ENCODE data around the gene ACAA2. TPM values are rescaled to one million over a fixed set of nuclear protein-coding genes. Genes with fewer than 3 reads are reported as not detected.

The ACAA2 gene
- total RNA-seq, 1 donor from 2014 or later: 91.9 TPM

GRCh38 chr18:49778826-49779465 lies 34.4 kb downstream of the ACAA2 start:
- no peak overlapping the region for H3K9ac ChIP-seq
- Mint-ChIP-seq H3K36me3 (peaks cover 42% of the 10 kb centered on the region), H3K27ac (no peak overlapping the region), H3K4me1 (peaks cover 3% of the 10 kb centered on the region), H3K9me3 (peaks cover 26% of the 10 kb centered on the region), H3K4me3 (no peak overlapping the region), H3K27me3 (ENCODE audit: insufficient read depth, low read depth) (no peaks in the 10 kb centered on the region)
- H3F3A ChIP-seq (ENCODE audit: low read depth): no peaks in the 10 kb centered on the region
- H3K27ac ChIP-seq: no peak overlapping the region
- no peaks in the 10 kb centered on the region for H4K20me1 ChIP-seq (ENCODE audit: low read depth)
- no peak overlapping the region for H3K4me2 ChIP-seq
- no peaks in the 10 kb centered on the region for H3K9me3 ChIP-seq (ENCODE audit: low read depth)
- DNase-seq (ENCODE audit: low spot score): no peak
- H3K27me3 ChIP-seq: no peaks in the 10 kb centered on the region
- no peak overlapping the region for H2AFZ ChIP-seq (replicated peaks)
- peaks cover 4% of the 10 kb centered on the region for H3K36me3 ChIP-seq
- H3K4me1 ChIP-seq: no peaks in the 10 kb centered on the region
- TF ChIP-seq CTCF (IDR thresholded peaks at IDR 0.05) (no peak), EZH2phosphoT487 (IDR thresholded peaks at IDR 0.05) (no peak), EZH2 (IDR thresholded peaks at IDR 0.05) (no peak)
- no peak overlapping the region for H3K4me3 ChIP-seq
- H3K79me2 ChIP-seq (ENCODE audit: low read depth): no peaks in the 10 kb centered on the region

- Histone ChIP-seq H3K4me3 (no peak overlapping the region), H3K27me3 (no peaks in the 10 kb centered on the region), H3F3A (ENCODE audit: low read depth) (no peaks in the 10 kb centered on the region), H3K4me2 (no peak overlapping the region), H3K4me1 (no peaks in the 10 kb centered on the region), H3K36me3 (no peaks in the 10 kb centered on the region), H3K27ac (no peak overlapping the region), H4K20me1 (ENCODE audit: low read depth) (no peaks in the 10 kb centered on the region), H3K79me2 (ENCODE audit: low read depth) (no peaks in the 10 kb centered on the region), H2AFZ (replicated peaks) (no peak overlapping the region), H3K9me3 (ENCODE audit: low read depth) (no peaks in the 10 kb centered on the region), H3K9ac (no peak overlapping the region)
- Mint-ChIP-seq H3K27me3 (ENCODE audit: insufficient read depth, low read depth) (peaks cover 5% of the 10 kb centered on the region), H3K36me3 (no peaks in the 10 kb centered on the region), H3K27ac (no peak overlapping the region), H3K9me3 (no peaks in the 10 kb centered on the region), H3K4me3 (no peak overlapping the region), H3K4me1 (peaks cover 18% of the 10 kb centered on the region)
- DNase-seq (ENCODE audit: low spot score): no peak
- TF ChIP-seq EZH2 (IDR thresholded peaks at IDR 0.05) (no peak), CTCF (IDR thresholded peaks at IDR 0.05) (no peak), EZH2phosphoT487 (IDR thresholded peaks at IDR 0.05) (no peak)
Measured at GRCh38 chr18:49769047-49769728, 44.1 kb downstream of the ACAA2 start.

DNA sequence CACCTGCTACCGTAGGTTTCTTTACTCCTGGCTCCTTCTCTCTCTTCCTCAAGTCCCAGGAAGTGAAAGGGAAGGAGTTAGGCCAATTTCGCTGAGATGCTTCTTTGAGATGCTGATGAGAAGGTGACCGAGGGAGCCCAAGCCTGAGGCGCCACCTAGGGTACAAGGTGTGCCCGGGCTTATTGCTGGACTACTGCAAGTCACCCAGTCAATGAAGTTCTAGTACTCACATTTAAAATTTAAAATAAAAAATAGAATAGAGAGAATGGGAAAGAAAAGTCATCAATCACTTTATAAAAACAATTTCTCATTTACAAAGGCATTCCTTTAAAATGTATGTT lies 45.3 kb downstream of the ACAA2 start:
- H2AFZ ChIP-seq (replicated peaks): no peak overlapping the region
- H3K4me1 ChIP-seq: no peaks in the 10 kb centered on the region
- peak; percentile 85 for TF ChIP-seq CTCF (IDR thresholded peaks at IDR 0.05)
- no peak for TF ChIP-seq EZH2phosphoT487 (IDR thresholded peaks at IDR 0.05)
- DNase-seq (ENCODE audit: low spot score): peak; percentile 80
- H3K9me3 ChIP-seq (ENCODE audit: low read depth): no peaks in the 10 kb centered on the region
- no peak overlapping the region for H3K4me2 ChIP-seq
- peaks cover 18% of the 10 kb centered on the region for H3K4me1 Mint-ChIP-seq
- H3K36me3 ChIP-seq: no peaks in the 10 kb centered on the region
- no peak overlapping the region for H3K27ac Mint-ChIP-seq
- no peaks in the 10 kb centered on the region for H3K27me3 ChIP-seq
- no peaks in the 10 kb centered on the region for H3K79me2 ChIP-seq (ENCODE audit: low read depth)
- H3K27me3 Mint-ChIP-seq (ENCODE audit: insufficient read depth, low read depth): peaks cover 5% of the 10 kb centered on the region
- H3K4me3 ChIP-seq: no peak overlapping the region
- no peak overlapping the region for H3K27ac ChIP-seq
- H3K9ac ChIP-seq: no peak overlapping the region
- no peaks in the 10 kb centered on the region for H4K20me1 ChIP-seq (ENCODE audit: low read depth)
- no peaks in the 10 kb centered on the region for H3K9me3 Mint-ChIP-seq
- no peaks in the 10 kb centered on the region for H3K36me3 Mint-ChIP-seq
- H3K4me3 Mint-ChIP-seq: no peak overlapping the region
- no peaks in the 10 kb centered on the region for H3F3A ChIP-seq (ENCODE audit: low read depth)

Data from neural progenitor cell (in vitro differentiated cells).